HG03103 (cell line): ENCODE data around the gene MYMX.
"Not testable (repeated sequence)": the region's sequence is repeated elsewhere in the genome, so short reads cannot be mapped to it uniquely, and the experiment has no call there.

Source experiments
- ATAC-seq: cut with Tn5 transposase; IDR thresholded peaks from one replicate; pipeline ENCODE4 v1.9.1; 2021; ENCODE audit warnings: low read depth; ENCODE audit not compliant: unreplicated experiment

MYMX gene

DNA sequence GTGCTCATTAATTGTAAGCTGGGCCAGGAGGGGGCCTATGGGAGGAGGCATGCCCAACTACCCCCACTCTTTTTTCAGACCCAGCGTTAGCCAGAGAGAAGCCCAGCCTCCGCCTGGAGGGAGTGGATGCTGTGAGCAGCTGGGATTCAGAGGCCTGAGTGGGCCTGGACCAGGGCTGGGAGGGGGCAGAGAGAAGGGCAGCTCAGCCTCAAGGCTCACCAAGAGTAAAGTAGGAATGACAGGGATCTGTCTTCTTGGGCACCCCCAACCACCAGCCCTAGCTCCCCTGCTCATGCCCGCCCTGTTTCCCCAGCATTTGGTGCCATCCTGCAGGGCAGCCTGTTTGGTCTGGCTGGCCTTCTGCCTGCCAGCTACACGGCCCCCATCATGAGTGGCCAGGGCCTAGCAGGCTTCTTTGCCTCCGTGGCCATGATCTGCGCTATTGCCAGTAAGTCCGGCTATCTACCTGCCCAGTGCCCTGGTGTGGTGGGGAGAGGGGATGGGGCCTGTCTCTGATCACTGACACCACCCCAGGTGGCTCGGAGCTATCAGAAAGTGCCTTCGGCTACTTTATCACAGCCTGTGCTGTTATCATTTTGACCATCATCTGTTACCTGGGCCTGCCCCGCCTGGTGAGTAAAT lies 13.4 kb downstream of the MYMX start:
- ATAC-seq = no peak

DNA sequence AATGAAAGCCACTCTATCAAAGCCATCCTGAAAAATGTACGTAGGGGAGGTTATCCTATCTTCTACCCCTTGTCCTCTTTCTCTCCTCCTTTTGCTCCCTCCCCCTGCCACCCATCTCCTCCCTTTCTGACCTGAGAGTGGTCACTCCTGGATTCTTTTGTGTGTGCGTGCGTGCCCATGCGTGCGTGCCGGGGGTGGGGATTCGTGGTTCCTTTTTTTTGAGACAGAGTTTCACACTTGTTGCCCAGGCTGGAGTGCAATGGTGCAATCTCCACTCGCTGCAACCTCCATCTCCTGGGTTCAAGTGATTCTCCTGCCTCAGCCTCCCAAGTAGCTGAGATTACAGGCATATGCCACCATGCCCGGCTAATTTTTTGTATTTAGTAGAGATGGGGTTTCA lies 14.7 kb downstream of the MYMX start:
- ATAC-seq = not testable (repeated sequence)

DNA sequence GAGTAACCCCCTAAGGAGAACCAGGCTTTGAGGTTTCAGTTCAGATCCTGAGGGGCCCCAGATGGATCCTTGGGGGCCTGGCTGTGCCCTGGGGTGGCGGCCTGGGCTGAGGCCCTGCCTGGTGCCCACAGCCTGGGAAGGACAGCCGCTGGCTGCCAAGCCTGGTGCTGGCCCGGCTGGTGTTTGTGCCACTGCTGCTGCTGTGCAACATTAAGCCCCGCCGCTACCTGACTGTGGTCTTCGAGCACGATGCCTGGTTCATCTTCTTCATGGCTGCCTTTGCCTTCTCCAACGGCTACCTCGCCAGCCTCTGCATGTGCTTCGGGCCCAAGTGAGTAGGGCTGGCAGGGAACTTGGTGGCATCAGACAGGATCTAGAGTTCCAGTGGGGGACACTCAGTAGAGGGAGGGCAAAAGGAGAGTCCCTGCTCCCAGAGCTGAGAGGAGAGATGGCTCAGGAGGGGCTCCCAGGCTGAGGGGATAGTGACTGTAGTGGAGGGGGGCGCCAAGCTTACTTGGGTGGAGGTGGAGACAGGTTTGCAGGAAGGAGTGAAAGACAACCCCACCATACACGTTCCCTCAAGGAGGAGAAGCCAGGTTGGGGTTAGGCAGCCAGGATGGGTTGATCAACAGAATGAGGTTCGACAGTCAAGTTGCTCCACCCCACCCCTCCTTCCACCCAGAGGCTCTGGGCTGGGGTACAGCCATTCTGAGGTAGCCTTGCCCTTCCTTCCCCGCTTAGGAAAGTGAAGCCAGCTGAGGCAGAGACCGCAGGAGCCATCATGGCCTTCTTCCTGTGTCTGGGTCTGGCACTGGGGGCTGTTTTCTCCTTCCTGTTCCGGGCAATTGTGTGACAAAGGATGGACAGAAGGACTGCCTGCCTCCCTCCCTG lies 16.2 kb downstream of the MYMX start:
- no peak for ATAC-seq

DNA sequence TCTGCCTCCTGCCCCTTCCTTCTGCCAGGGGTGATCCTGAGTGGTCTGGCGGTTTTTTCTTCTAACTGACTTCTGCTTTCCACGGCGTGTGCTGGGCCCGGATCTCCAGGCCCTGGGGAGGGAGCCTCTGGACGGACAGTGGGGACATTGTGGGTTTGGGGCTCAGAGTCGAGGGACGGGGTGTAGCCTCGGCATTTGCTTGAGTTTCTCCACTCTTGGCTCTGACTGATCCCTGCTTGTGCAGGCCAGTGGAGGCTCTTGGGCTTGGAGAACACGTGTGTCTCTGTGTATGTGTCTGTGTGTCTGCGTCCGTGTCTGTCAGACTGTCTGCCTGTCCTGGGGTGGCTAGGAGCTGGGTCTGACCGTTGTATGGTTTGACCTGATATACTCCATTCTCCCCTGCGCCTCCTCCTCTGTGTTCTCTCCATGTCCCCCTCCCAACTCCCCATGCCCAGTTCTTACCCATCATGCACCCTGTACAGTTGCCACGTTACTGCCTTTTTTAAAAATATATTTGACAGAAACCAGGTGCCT lies 16.9 kb downstream of the MYMX start:
- ATAC-seq = no peak

DNA sequence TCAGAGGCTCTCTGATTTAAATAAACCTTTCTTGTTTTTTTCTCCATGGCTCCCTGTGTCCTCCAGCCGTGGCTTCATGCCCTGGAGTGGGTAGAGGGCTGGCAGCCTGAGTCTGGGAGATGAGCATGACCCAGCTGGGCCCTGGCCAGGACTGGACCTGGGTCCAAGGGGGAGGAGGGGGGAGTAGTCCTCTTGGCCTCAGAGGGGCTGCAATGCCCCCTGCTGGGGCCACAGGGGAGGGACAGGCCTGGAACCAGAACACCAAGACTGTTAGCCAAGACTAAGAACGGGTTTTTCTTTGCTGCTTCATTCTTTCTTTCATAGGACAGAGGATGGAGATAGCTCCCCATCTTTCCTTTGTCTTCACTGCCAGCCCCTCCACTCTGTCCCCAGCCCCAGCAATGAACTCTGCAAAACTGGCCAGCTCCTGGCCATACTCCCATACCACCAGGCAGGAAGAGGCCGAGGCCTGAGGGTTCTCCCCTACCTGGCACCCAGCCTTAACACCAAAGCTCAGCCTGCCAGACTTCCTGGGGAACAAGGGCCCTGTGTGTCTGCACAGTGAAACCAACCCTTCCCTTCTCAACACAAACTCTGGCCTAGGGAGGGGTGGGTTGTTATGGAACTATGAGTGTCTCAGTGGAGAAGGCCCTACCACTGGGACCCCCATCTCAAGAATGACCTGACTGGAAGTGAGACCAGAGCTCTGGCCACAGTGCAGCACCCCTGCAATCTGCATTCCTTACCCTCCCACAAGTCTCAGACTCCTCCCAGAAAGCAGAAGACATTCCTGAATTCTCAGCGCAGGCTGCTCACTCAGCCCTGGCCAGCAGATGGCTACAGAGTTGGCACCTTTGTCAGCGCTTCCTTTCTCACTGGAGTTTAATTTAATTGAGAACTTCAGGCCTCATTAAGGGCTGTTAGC lies 17.6 kb downstream of the MYMX start:
- no peak for ATAC-seq

DNA sequence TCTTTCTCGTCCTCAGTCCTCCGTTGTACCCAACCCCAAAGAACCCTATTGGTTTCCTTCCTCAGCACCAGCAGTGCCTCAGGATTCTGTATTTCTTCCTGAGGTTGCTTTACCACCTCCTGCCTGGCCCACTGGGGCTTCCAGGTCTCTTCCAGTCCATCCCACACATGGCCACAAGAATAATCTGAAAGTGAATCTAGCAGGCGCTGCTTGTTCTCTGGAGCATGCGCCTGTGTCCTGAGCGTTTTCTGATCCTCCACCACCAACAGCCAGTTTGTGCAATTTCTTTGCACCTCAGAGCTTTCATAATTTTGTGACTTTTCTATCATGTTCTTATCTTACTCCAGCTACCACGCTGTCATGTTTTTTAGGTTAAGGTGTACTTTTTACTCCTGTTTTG lies 18.5 kb downstream of the MYMX start:
- no peak for ATAC-seq

DNA sequence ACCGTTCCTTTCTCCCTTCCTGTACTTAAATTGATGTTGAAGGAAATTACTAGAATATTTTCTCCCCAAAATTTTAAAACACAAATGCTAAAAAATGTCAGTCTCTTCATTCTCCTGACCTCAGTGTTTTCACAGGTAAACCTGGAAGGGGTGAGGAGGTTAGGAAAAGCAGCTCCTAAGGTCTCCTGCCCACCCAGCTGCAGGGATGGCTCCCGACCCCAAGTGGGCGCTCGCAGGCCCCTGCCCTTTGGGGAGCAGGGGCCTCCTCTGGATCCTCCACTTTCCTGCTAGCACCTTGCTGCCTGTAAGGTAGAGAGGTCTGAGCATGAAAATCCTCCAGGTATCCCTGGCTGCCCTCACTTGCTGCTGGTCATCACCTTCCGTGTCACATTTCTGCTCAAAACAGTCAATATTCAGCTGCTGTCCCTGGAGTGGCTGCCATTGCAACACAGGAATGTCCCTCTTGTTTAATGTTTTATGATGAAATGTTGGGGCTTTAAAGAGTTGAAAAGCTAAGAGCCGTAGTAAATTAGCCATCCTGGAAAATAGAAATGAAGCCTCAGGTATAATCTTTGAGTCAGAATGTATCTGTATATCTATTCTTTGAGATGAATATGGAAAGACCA lies 19.3 kb downstream of the MYMX start:
- no peak for ATAC-seq

DNA sequence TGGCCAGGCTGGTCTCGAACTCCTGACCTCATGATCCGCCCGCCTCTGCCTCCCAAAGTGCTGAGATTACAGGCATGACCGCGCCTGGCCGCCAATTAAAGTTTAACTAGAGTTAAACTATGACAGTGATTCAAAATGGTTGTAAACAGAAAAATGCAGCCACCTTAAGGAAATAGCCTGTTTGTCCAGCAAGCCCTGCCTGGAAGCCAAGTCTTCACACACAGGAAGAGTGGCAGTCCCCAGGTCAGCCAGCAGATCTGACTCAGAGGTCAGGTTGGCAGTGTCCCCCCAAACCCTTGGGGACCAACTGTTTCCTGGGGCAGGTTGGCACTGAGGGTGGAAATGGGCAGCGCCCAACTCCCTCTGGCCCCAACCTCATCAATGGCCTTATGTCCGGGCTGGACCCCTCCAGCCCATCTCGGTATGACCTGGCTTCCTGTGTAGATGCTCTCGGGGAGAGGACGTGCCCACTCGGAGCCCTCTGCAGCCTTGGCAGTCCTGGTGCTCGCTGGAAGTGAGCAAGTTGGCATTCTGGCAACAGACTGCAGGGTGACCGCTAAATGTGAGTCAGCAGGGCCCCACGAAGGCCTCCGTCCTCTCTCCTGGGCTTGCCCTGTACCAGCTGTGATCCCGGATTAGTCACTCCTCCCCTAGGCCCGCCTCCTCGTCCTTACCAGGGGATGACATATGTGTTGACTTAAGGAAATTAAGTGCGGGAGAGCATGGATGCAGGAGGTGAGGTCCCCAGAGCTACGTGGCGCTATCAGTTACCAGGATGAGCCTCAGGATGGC lies 20.5 kb downstream of the MYMX start:
- peak; percentile 40 for ATAC-seq

DNA sequence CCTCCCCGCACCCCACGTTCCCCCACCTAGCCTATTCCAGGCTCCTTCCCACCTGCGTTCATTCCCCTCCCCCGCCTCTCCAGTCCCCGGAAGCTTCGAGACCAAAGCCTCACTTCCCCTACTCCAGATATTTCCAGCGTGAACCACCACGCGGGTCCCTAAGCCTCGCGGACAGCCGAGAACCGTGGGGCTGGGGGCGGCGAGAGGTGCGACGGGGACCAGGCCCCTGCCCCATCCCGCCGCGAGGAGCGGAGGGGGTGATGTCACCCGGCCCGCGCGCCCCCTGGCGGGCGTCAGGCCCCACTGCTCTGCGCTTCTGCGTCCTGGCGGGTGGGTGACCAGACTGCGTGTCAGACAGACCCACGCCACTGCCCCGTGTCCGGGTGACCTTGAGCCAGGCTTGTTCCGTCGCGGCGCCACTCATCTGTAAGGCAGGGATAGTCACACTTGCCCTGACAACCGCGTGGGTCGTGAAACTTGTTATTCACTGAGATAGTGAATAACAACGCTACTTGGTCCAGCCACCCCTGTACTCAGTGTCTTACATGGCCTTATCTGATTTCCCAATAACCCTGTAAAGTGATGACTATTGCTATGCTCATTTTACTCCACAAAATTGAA lies 21.2 kb downstream of the MYMX start:
- ATAC-seq = peak; percentile 85

DNA sequence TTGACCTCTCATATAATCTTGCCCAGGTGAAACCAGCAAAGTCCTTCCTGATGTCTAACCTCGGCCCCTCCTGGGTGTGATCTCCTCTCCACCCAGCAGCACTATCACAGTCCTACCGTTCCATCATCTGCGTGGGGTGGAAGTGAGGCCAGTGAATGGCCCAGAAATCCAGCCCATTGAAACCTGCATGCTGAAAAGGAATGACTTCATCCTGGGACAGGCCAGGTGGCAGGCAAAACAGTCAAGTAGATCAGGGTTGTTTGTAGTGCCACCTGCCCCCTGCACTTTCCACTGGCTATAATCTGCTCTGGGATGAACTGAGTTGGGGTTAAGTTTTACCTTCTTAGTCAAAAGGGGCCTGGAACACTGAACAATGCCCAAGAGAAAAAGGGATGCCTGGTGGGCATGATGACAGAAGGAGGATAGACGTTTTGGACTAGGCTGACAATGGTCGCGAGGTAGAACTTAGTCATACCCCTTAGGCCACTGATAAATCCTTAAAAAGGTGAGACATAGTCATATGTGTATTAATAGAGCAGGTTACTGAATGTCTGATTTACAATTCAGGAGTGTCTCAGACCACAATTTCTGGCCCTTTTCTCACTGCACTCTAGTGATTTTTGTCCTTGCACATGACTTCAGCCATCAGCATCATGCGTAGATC lies 22.1 kb downstream of the MYMX start:
- no peak for ATAC-seq

DNA sequence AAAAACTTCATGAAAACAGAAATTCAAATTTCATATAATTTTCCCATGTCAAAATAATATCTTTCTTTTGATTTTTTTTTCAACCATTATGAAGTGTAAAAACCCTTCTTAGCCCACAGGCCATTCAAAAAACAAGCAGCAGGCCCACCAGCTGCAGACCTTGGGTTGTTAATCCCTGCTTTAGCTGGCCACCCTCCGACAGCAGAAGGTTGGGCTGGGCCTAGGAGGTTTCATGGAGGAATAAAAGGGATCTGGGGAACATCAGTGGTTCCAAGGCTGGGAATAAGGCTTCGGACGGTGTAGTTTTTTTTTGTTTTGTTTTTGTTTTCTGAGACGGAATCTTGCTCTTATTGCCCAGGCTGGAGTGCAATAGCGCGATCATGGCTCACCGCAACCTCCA lies 26.6 kb downstream of the MYMX start:
- ATAC-seq = no peak

DNA sequence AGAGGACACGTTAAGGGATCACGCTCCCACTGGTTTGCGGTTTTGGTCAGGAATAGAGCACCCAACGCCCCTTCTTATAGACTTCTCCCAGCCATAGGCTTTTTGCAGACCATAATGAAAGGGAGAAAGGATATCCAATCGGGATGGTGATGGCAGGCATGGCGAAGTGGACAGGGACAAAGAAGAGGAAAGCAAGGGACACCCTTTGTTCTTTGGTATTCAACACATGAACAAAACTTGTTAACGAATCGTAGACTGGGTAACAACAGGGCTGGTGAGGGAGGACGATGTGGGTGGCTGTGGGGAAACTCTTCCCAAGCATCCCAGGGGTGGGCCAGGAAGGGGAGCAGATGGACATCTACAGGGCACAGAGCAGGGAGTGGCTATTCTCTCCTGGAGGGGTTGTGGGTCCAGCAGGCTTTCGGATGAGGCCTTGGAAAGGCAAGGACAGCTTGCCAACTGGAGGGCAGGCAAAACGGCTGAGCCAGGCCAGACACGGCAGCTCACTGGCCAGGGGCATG lies 28.7 kb downstream of the MYMX start:
- no peak for ATAC-seq

DNA sequence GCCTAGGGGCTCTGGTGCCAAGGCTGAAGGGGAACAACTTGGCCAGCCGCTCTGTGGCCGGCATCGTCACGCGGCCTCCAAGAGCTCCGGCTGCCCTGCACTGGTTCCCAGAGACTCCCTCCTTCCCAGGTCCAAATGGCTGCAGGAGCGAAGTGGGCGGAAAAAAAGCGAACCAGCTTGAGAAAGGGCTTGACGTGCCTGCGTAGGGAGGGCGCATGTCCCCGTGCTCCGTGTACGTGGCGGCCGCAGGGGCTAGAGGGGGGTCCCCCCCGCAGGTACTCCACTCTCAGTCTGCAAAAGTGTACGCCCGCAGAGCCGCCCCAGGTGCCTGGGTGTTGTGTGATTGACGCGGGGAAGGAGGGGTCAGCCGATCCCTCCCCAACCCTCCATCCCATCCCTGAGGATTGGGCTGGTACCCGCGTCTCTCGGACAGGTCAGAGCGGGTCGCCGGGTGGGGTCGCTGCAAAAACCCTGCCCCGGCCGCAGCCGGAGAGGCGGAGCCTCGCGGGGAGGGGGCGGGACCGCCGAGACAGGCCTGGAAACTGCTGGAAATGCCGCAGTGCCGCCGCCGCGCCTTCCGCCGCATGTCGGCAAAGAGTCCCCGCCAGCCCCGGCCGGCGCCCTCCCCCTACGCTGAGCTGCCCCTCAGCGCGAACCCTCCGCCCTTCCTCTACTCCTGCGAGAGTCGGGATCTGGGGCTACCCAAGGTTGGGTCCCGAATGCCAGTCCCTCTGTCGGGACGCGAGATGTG lies 29.4 kb downstream of the MYMX start:
- ATAC-seq = peak; percentile 34

DNA sequence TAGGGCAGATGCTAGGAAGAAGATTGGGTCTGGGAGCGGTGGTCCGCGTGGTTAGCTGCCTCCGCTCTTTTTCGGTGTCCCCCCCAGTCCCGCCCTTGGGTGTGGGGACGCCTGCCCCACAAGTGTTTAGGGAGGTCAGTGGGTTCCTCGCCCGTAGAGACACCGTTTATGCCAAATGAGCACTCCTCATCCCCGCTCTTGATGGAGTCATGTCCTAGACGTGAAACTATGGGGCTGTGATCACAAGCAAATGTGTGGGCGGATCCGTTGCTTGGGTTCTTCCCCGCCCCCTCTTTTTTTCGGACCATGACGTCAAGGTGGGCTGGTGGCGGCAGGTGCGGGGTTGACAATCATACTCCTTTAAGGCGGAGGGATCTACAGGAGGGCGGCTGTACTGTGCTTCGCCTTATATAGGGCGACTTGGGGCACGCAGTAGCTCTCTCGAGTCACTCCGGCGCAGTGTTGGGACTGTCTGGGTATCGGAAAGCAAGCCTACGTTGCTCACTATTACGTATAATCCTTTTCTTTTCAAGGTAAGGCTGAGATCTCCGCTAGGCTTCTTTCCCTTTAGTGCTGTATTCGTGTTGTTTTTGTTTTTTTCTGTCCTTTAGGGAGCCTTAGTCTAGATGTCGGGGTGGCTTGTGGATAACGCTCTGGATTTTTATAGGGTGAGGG lies 30.1 kb downstream of the MYMX start, which contains the start of gene HSP90AB1:
Gene HSP90AB1, plus strand, starts transcription at position 439 of the 675 bp plus-strand sequence. CDS start 1,529 bp downstream, outside the sequence.
- ATAC-seq = peak; percentile 43

DNA sequence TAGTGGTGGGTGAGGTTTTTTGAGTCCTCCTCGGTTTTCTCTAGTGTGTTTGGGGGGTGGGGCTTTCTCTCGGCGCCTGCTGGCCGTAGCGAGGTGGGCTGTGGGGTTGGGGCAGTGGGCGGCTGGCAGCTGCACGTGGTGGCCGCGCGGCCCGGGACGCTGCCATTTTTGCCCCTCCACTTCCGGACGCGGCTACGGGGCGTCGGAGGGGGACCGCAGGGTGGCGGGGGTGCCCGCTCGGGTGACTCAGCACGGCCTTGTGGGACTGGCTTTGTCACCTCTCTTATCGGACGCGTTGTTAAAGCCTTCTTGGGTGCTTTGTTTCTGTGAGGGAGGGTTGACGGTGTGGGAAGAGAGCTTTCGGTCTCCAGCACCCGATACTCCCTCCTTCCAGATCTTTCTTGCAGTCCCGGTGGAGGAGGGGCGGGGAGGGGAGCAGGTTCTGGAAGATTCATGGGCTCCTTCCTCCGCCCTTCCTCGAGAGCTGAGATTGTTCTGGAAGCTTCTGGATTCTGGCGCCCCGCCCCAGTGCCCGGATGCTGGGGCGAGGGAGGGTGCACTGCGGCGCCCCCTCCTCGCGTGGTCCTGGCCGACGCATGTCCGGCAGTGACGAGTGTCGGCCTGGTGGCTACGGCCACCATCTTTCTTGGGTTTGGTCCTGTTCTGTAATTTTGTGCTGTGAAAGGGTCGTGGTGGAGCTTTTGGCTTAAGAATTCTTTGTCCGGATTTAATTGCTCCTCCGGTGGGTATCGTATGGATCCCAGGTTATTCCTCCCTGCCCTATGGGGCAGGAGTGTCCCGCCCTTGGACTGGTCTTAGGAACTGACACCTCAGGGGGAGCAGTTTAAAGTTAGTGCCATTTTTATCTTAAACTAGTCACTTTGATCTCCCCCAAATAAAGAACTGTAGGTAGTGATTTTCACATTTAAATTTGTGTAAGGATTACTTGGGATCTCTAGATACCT lies 30.9 kb downstream of the MYMX start:
- no peak for ATAC-seq

DNA sequence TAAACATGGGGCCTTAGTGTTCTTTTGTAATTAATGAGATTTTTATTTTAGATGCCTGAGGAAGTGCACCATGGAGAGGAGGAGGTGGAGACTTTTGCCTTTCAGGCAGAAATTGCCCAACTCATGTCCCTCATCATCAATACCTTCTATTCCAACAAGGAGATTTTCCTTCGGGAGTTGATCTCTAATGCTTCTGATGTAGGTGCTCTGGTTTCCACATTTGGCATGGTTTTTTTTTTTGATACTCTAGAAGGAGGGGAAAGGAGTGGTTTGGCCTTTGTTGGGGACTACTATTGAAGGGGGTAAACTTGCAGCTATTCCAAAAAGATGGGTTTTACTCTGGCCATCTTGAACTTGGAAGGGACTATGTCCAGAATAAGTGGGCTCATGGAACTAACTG lies 31.9 kb downstream of the MYMX start:
- ATAC-seq = no peak
